Choroid plexus epithelial cell (primary cell): ENCODE data around the gene SAE1.
A peak's percentile ranks its signal among the peaks of the same experiment; 100 is the strongest.

Experiments
- DNase-seq: peaks from one replicate; pipeline ENCODE4 v3.0.0-alpha.2; 2010; ENCODE audit warnings: low read depth
- H3K4me3 ChIP-seq: 2 replicates; pipeline ENCODE4 v1.5.1; 2011; ENCODE audit warnings: low read depth, mild to moderate bottlenecking, control low read depth, low read length, moderate library complexity
- CTCF ChIP-seq: conservative IDR thresholded peaks from 2 replicates; pipeline ENCODE4 v1.5.1; 2011; ENCODE audit warnings: low read depth, mild to moderate bottlenecking, control low read depth, inconsistent platforms, low read length, moderate library complexity

The SAE1 gene

GRCh38 chr19:47158879-47159503, 28.4 kb downstream of the SAE1 start:
- DNase-seq = peak; percentile 70
- no peak for TF ChIP-seq CTCF
- H3K4me3 ChIP-seq = no peak overlapping the region

GRCh38 chr19:47161876-47162489, 31.3 kb downstream of the SAE1 start:
- no peak for TF ChIP-seq CTCF
- DNase-seq = peak; percentile 30
- H3K4me3 ChIP-seq = no peak overlapping the region

- no peak for TF ChIP-seq CTCF
- no peak overlapping the region for H3K4me3 ChIP-seq
- DNase-seq = no peak
These were observed 37.4 kb downstream of the SAE1 start for GRCh38 chr19:47168065-47168464.

- DNase-seq = no peak
- no peak for TF ChIP-seq CTCF
- H3K4me3 ChIP-seq = no peak overlapping the region
These were observed 42.2 kb downstream of the SAE1 start for GRCh38 chr19:47172666-47173455.

- no peak overlapping the region for H3K4me3 ChIP-seq
- DNase-seq = peak; percentile 65
- TF ChIP-seq CTCF = no peak
These were observed 45.5 kb downstream of the SAE1 start for GRCh38 chr19:47176071-47176626.

GRCh38 chr19:47176627-47177090, 46.0 kb downstream of the SAE1 start:
- peak; percentile 98 for DNase-seq
- H3K4me3 ChIP-seq = no peak overlapping the region

More at GRCh38 chr19:47176627-47177090, 46.0 kb downstream of the SAE1 start:
- no peak for TF ChIP-seq CTCF
